H1 (cell line): ENCODE results near the gene WRAP73. TPM values are rescaled to one million over a fixed set of nuclear protein-coding genes. Genes with fewer than 3 reads are reported as not detected.

Source experiments
- CTCF ChIA-PET: fragments of 300-600 bp; sonication (Branson Sonifier 250); formaldehyde crosslinking; loops from one replicate; lab custom pipeline; 2021; ENCODE audit not compliant: partially characterized antibody; lab: Charles Lee
- POLR2A ChIA-PET: fragments of 300-600 bp; sonication (Branson Sonifier 250); formaldehyde crosslinking; loops from one replicate; lab custom pipeline; 2021; ENCODE audit warnings: inconsistent platforms; ENCODE audit not compliant: partially characterized antibody; lab: Charles Lee
- DNase-seq, 2 experiments: peaks; one replicate each; pipeline versions ENCODE4 v3.0.0 to v3.0.0-alpha.2; 2010 to 2022; ENCODE audit warnings: low spot score in 2 of 2, low read depth in 1 of 2, mixed read lengths in 1 of 2
- FAIRE-seq: peaks from 2 replicates; lab custom pipeline; 2011; peaks lifted over from hg19 to GRCh38; lab: Jason Lieb, UNC
- H2AFZ ChIP-seq: 2 replicates; pipeline ENCODE4 v1.8.1; 2012; ENCODE audit warnings: low read length, inconsistent platforms
- H2AK5ac ChIP-seq: 2 replicates; pipeline ENCODE4 v1.6.1; 2013; ENCODE audit warnings: low read depth, low read length
- H2BK120ac ChIP-seq: replicated peaks from 2 replicates; pipeline ENCODE3; 2013; ENCODE audit warnings: low read depth, low read length, inconsistent platforms
- H2BK12ac ChIP-seq: 2 replicates; pipeline ENCODE4 v1.6.1; 2013; ENCODE audit warnings: low read depth, low read length
- H2BK15ac ChIP-seq: 2 replicates; pipeline ENCODE4 v1.6.1; 2013; ENCODE audit warnings: low read length
- H2BK20ac ChIP-seq: 2 replicates; pipeline ENCODE4 v1.6.1; 2013; ENCODE audit warnings: low read length
- H2BK5ac ChIP-seq: 2 replicates; pipeline ENCODE4 v1.6.1; 2013; ENCODE audit warnings: low read depth, low read length
- H3K14ac ChIP-seq: 2 replicates; pipeline ENCODE4 v1.6.1; 2013; ENCODE audit warnings: inconsistent platforms; ENCODE audit not compliant: insufficient read length
- H3K18ac ChIP-seq: 2 replicates; pipeline ENCODE4 v1.6.1; 2013; ENCODE audit warnings: low read length; ENCODE audit errors: extremely low read depth
- H3K23ac ChIP-seq: 2 replicates; pipeline ENCODE4 v1.6.1; 2013; ENCODE audit warnings: inconsistent platforms; ENCODE audit not compliant: insufficient read length
- H3K23me2 ChIP-seq: 2 replicates; pipeline ENCODE4 v1.6.1; 2013; ENCODE audit warnings: low read depth, low read length
- H3K27ac ChIP-seq: 2 replicates; pipeline ENCODE4 v1.6.1; 2011; ENCODE audit warnings: low read depth, low read length, inconsistent platforms
- H3K27me3 ChIP-seq, 4 experiments: replicated peaks in 1 of 4; 1 replicate in 1 of 4; 2 replicates in 3 of 4; pipeline versions ENCODE4 v1.6.1 to v1.8.1; 2011 to 2013; ENCODE audit warnings: low read length in 3 of 4, mild to moderate bottlenecking in 3 of 4, inconsistent platforms in 2 of 4, mixed read lengths in 2 of 4, moderate library complexity in 1 of 4; ENCODE audit not compliant: control insufficient read depth in 3 of 4, insufficient read depth in 3 of 4; ENCODE audit errors: extremely low read depth in 1 of 4
- H3K36me3 ChIP-seq, 4 experiments: 2 replicates each; pipeline versions ENCODE4 v1.6.1 to v1.8.1; 2011 to 2013; ENCODE audit warnings: mild to moderate bottlenecking in 4 of 4, low read length in 3 of 4, moderate library complexity in 2 of 4, control low read depth in 1 of 4, inconsistent platforms in 1 of 4; ENCODE audit not compliant: insufficient read depth in 4 of 4, control insufficient read depth in 2 of 4
- H3K4ac ChIP-seq: replicated peaks from 2 replicates; pipeline ENCODE3; 2013; ENCODE audit warnings: low read length, low read depth, mixed read lengths, inconsistent platforms; ENCODE audit not compliant: insufficient read length
- H3K4me1 ChIP-seq, 4 experiments: replicated peaks in 1 of 4; 1 replicate in 1 of 4; 2 replicates in 3 of 4; pipeline versions ENCODE4 v1.6.1 to v1.8.1; 2011 to 2013; ENCODE audit warnings: low read length in 3 of 4, inconsistent platforms in 2 of 4, mixed read lengths in 1 of 4; ENCODE audit not compliant: insufficient read depth in 4 of 4, control insufficient read depth in 3 of 4
- H3K4me2 ChIP-seq, 2 experiments: 2 replicates each; pipeline versions ENCODE4 v1.6.1 to v1.8.1; 2011 to 2013; ENCODE audit warnings: low read depth in 2 of 2, low read length in 2 of 2, control low read depth in 1 of 2, inconsistent platforms in 1 of 2, mild to moderate bottlenecking in 1 of 2; ENCODE audit not compliant: insufficient read depth in 1 of 2
- H3K4me3 ChIP-seq, 4 experiments: fragments of 200-600, 300-600 bp in 1 of 4; sonication (generic), shearing (Covaris generic), sonication (Bioruptor Twin) in 1 of 4; 2 replicates each; pipeline versions ENCODE4 v1.5.1 to v1.8.1; 2011 to 2016; ENCODE audit warnings: low read length in 4 of 4, low read depth in 3 of 4, control low read depth in 2 of 4, inconsistent platforms in 2 of 4, mild to moderate bottlenecking in 2 of 4, mixed read lengths in 1 of 4, moderate library complexity in 1 of 4; ENCODE audit not compliant: insufficient read depth in 2 of 4; ENCODE audit errors: extremely low read depth in 1 of 4
- H3K56ac ChIP-seq: replicated peaks from 2 replicates; pipeline ENCODE3; 2013; ENCODE audit warnings: low read depth, mild to moderate bottlenecking, mixed read lengths, low read length, inconsistent platforms; ENCODE audit not compliant: insufficient read length
- H3K79me1 ChIP-seq: 2 replicates; pipeline ENCODE4 v1.6.1; 2013; ENCODE audit warnings: low read depth, low read length, control low read depth
- H3K79me2 ChIP-seq, 2 experiments: 2 replicates each; pipeline versions ENCODE4 v1.6.1 to v1.8.1; 2012 to 2013; ENCODE audit warnings: low read length in 2 of 2, mild to moderate bottlenecking in 2 of 2, inconsistent platforms in 1 of 2; ENCODE audit not compliant: insufficient read depth in 2 of 2, control insufficient read depth in 1 of 2
- H3K9ac ChIP-seq, 4 experiments: replicated peaks in 1 of 4; 1 replicate in 1 of 4; 2 replicates in 3 of 4; pipeline versions ENCODE4 v1.6.1 to v1.8.1; 2011 to 2013; ENCODE audit warnings: low read depth in 3 of 4, low read length in 3 of 4, control low read depth in 2 of 4, mild to moderate bottlenecking in 2 of 4, moderate library complexity in 2 of 4, inconsistent platforms in 1 of 4; ENCODE audit errors: extremely low read depth in 1 of 4
- H3K9me3 ChIP-seq, 2 experiments: 2 replicates each; pipeline versions ENCODE4 v1.6.1 to v1.8.1; 2012 to 2013; ENCODE audit warnings: mild to moderate bottlenecking in 2 of 2, moderate library complexity in 2 of 2, control low read depth in 1 of 2, inconsistent platforms in 1 of 2, low read depth in 1 of 2, low read length in 1 of 2, mixed read lengths in 1 of 2; ENCODE audit not compliant: insufficient read depth in 2 of 2
- H4K20me1 ChIP-seq, 2 experiments: replicated peaks in 1 of 2; 2 replicates each; pipeline versions ENCODE3 to v1.8.1; 2011 to 2013; ENCODE audit warnings: inconsistent platforms in 2 of 2, low read length in 2 of 2, mild to moderate bottlenecking in 1 of 2; ENCODE audit not compliant: insufficient read depth in 2 of 2, control insufficient read depth in 1 of 2
- H4K5ac ChIP-seq: 2 replicates; pipeline ENCODE4 v1.6.1; 2013; ENCODE audit warnings: low read length, low read depth, mixed read lengths, inconsistent platforms; ENCODE audit not compliant: insufficient read length
- H4K8ac ChIP-seq: 2 replicates; pipeline ENCODE4 v1.8.0; 2013; ENCODE audit warnings: mild to moderate bottlenecking, moderate library complexity, low read length, inconsistent platforms; ENCODE audit not compliant: insufficient read depth; ENCODE audit errors: extremely low read depth
- H4K91ac ChIP-seq: replicated peaks from 2 replicates; pipeline ENCODE3; 2013; ENCODE audit warnings: low read length, mixed read lengths, inconsistent platforms; ENCODE audit not compliant: insufficient read length
- CEBPB ChIP-seq: IDR thresholded peaks from 2 replicates; pipeline ENCODE4 v1.6.1; 2012; ENCODE audit warnings: low read depth, low read length
- CHD2 ChIP-seq: IDR thresholded peaks from 2 replicates; pipeline ENCODE4 v1.6.1; 2012; ENCODE audit warnings: low read length, improper control_type of control experiment
- EGR1 ChIP-seq: IDR thresholded peaks from 2 replicates; pipeline ENCODE4 v1.6.1; 2011; ENCODE audit warnings: low read depth, low read length, borderline replicate concordance
- EP300 ChIP-seq, 2 experiments: IDR thresholded peaks; 1 replicate in 1 of 2; 2 replicates in 1 of 2; pipeline ENCODE4 v1.6.1; 2011 to 2012; ENCODE audit warnings: low read depth in 2 of 2, low read length in 2 of 2, mild to moderate bottlenecking in 2 of 2, borderline replicate concordance in 1 of 2, inconsistent platforms in 1 of 2, moderate library complexity in 1 of 2
- NRF1 ChIP-seq: IDR thresholded peaks from 2 replicates; pipeline ENCODE4 v1.6.1; 2011; ENCODE audit warnings: mild to moderate bottlenecking, low read depth, low read length, improper control_type of control experiment
- RBBP5 ChIP-seq: IDR thresholded peaks from 2 replicates; pipeline ENCODE4 v1.7.1; 2012; ENCODE audit warnings: low read depth, mild to moderate bottlenecking, inconsistent platforms, low read length, moderate library complexity, borderline replicate concordance
- RXRA ChIP-seq: IDR thresholded peaks from 2 replicates; pipeline ENCODE4 v1.6.1; 2011; ENCODE audit warnings: low read depth, mild to moderate bottlenecking, low read length, moderate library complexity; ENCODE audit not compliant: insufficient read depth
- SAP30 ChIP-seq: fragments of 300-600 bp; sonication (generic); IDR thresholded peaks from 2 replicates; pipeline ENCODE4 v1.7.1; 2012; ENCODE audit warnings: low read length, moderate library complexity, mild to moderate bottlenecking, inconsistent platforms; ENCODE audit not compliant: insufficient read depth, insufficient replicate concordance
- SIN3A ChIP-seq, 2 experiments: IDR thresholded peaks in 1 of 2; conservative IDR thresholded peaks in 1 of 2; 2 replicates each; pipeline ENCODE4 v1.6.1; 2011 to 2012; ENCODE audit warnings: low read length in 2 of 2, improper control_type of control experiment in 1 of 2, low read depth in 1 of 2, mild to moderate bottlenecking in 1 of 2
- TAF1 ChIP-seq: IDR thresholded peaks from 2 replicates; pipeline ENCODE4 v1.6.1; 2011; ENCODE audit warnings: mild to moderate bottlenecking, low read depth, low read length
- USF2 ChIP-seq: IDR thresholded peaks from 2 replicates; pipeline ENCODE4 v1.6.1; 2011; ENCODE audit warnings: low read length, improper control_type of control experiment
- ZNF274 ChIP-seq: IDR thresholded peaks from 2 replicates; pipeline ENCODE4 v1.7.0; 2012; ENCODE audit warnings: low read length, borderline replicate concordance; ENCODE audit errors: extremely low read depth
- WGBS, 2 experiments: shearing (Covaris generic) in 1 of 2; methylation state at CpG; one replicate each; pipeline versions ENCODE4 v1.1.6 to v1.1.7; 2013 to 2015; ENCODE audit warnings: low lambda C conversion rate in 2 of 2, mixed read lengths in 2 of 2, inconsistent platforms in 1 of 2, low coverage in 1 of 2, missing lambda C conversion rate in 1 of 2; ENCODE audit not compliant: insufficient replicate concordance in 2 of 2, insufficient coverage in 1 of 2, insufficient read length in 1 of 2; ENCODE audit errors: extremely low coverage in 1 of 2, missing lambda C conversion rate in 1 of 2; 5-methylcytosine and 5-hydroxymethylcytosine counted together
- polyA plus RNA-seq, 7 experiments: library from polyadenylated mRNA; depleted of rRNA in 3 of 7; stranded (reverse) in 5 of 7; unstranded in 2 of 7; fragments of >200 nt in 5 of 7; fragments of 200-250 nt in 2 of 7; gene quantifications; 1 replicate in 5 of 7; 2 replicates in 1 of 7; 4 replicates in 1 of 7; pipeline versions ENCODE4 v1.2.1 to v1.2.3, GENCODE V29; 2011 to 2013; ENCODE audit warnings: missing spikeins in 2 of 7, mixed read lengths in 2 of 7
- total RNA-seq: library from RNA; stranded (reverse); fragmentation: NEBNext Ultra II Directional; extraction: Animal tissue kit (Norgen Biotek cat#: 25700); gene quantifications from 2 replicates; pipeline ENCODE4 v1.2.1, GENCODE V29; 2021

Gene WRAP73
- total and polyA plus RNA-seq, 2 of the 8 experiments (the other 6 are each of a cell fraction or from before 2014, with no cell fraction given) = 30.3 to 50.7 TPM

- Histone ChIP-seq H2BK120ac (no peak overlapping the region), H4K20me1 (peaks cover 0 to 8% of the 10 kb centered on the region in 2 experiments), H4K5ac (no peak overlapping the region), H3K79me2 (no peaks in the 10 kb centered on the region), H3K79me1 (no peaks in the 10 kb centered on the region), H2BK15ac (no peak overlapping the region), H3K4me3 (no peak overlapping the region), H2BK5ac (no peak overlapping the region), H4K91ac (peak overlapping the region; percentile 15), H3K23ac (no peak overlapping the region), H3K36me3 (no peaks in the 10 kb centered on the region), H2BK12ac (no peak overlapping the region), H3K27me3 (peaks cover 0 to 5% (median 2%) of the 10 kb centered on the region in 4 experiments; a peak in 2 of 7 replicates), H3K4ac (peak overlapping the region; percentile 38), H2AFZ (no peak overlapping the region), H4K8ac (peak overlapping the region; percentile 79), H3K18ac (no peak overlapping the region; the same call in 1 of the 2 replicates), H3K4me1 (peaks cover 0 to 3% (median 1%) of the 10 kb centered on the region in 4 experiments; a peak in 2 of 7 replicates), H2AK5ac (no peak overlapping the region), H3K9ac (no peak overlapping the region), H3K4me2 (no peak overlapping the region), H3K9me3 (no peaks in the 10 kb centered on the region; a peak in 1 of 4 replicates), H3K23me2 (no peaks in the 10 kb centered on the region), H3K14ac (no peak overlapping the region), H3K27ac (no peak overlapping the region), H3K56ac (peak overlapping the region; percentile 6), H2BK20ac (no peak overlapping the region)
- DNase-seq (no peak), FAIRE-seq (no peak)
- 90% methylated on average over 12 of the region's 12 CpGs; no CpG with 5 or more reads in 1 of the 2 experiments for WGBS, 2 experiments
- ChIA-PET POLR2A (no interaction called here), CTCF (interaction anchor here (1.0 to 4.3 kb wide), 3 partner anchors 11 to 27 kb away, joined by 3 to 45 read pairs (median 3); no protein-coding TSS in a partner anchor)
- TF ChIP-seq USF2 = no peak
- no peak for TF ChIP-seq TAF1
- no peak for TF ChIP-seq SIN3A (conservative IDR thresholded peaks at IDR 0.05 in 1 of 2, IDR thresholded peaks at IDR 0.05 in 1 of 2; ENCODE audit: low read depth in 1 of 2, low read length in 2 of 2)
- no peak for TF ChIP-seq ZNF274
- no peak for TF ChIP-seq RBBP5
- TF ChIP-seq CHD2 = no peak
- no peak for TF ChIP-seq EGR1
- no peak for TF ChIP-seq NRF1
- no peak for TF ChIP-seq CEBPB
- no peak for TF ChIP-seq RXRA
- TF ChIP-seq SAP30 = no peak
- TF ChIP-seq EP300 (IDR thresholded peaks at IDR 0.05; ENCODE audit: borderline replicate concordance in 1 of 2, low read depth in 2 of 2, low read length in 2 of 2) = no peak
Measured at GRCh38 chr1:3697810-3698209, 47.9 kb upstream of the WRAP73 start.
